Measurements from ENCODE around the gene JSRP1.

The JSRP1 gene

DNA sequence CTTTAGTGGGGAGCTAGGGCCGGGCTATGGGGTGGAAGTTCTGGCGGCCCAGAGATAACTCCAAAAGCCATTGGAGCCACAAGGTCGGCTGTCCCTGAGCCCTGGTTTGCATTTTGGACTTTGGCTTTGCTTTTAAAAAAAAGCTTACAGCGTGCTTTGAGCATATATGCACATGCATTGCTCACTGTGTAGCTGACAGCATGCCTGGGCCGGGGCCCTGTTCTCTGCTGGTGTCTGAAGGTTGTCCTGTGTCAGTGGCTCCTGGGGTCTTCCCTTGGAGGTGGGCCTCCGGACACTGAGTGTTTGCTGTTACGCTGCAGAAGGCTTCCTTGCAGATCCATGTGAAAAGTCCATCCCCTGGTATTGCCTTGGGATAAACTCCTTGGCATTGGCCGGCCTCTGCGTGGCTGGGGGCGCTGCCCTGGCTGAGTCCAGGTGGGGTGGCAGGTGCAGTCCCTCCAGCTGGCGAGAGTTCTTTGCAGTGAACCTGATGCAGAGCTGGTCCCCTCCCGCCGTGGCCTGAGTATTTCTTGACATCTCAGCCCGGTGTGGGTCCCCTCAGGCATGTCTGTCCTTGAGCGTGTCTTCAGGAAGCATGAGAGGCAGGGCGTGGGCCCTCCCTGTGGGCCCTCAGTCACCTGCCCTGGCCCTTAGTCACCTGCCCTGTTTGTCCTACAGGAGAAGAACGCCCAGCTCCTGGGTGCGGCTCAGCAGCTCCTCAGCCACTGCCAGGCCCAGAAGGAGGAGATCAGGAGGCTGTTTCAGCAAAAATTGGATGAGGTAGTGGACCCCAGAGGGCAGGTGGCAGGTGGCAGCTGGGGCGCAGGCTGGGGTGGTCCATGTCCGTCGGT lies 43.1 kb downstream of the JSRP1 start:
- TF ChIP-seq CTCF (conservative IDR thresholded peaks at IDR 0.05) (no peak), ZFX (IDR thresholded peaks at IDR 0.05) (no peak)
- no peak overlapping the region for H3K27ac ChIP-seq

DNA sequence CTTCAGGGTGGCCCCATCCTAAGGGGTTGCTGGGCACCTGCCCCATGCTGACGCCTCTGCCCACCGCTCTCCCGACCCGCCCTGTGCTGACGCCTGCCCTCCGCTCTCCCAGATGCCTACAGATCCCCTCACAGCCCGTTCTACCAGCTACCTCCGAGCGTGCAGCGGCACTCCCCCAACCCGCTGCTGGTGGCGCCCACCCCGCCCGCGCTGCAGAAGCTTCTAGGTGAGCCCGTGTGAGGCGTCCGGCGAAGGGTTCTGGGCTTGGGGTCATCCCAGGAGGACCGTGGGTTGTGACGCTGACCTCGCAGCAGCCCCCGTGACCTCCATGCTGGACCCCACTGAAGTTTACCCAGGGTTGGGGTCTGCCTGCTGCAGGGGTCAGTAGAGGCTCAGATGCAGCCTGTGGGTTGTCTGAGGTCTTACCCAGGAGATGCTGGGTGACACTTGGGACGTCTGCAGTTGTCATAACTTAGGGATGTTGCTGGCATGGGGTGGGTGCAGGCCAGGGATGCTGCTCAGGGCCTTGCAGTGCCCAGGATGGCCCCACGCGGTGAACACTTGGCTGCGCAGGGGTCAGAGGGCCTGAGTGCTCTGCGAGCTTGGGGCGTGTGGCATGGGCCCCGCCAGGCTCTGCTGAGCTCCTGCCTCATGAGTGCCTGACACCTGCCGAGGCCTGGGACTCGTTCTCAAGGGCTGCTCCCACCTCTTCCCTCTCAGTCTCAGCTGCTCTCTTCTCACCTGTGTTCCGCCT lies 45.1 kb downstream of the JSRP1 start:
- TF ChIP-seq CTCF (conservative IDR thresholded peaks at IDR 0.05) (no peak), ZFX (IDR thresholded peaks at IDR 0.05) (no peak)
- no peak overlapping the region for H3K27ac ChIP-seq

- no peak overlapping the region for H3K27ac ChIP-seq
- TF ChIP-seq ZFX (IDR thresholded peaks at IDR 0.05) = no peak
- TF ChIP-seq CTCF (conservative IDR thresholded peaks at IDR 0.05) = no peak
Observed at GRCh38 chr19:2210206-2210605, 46.0 kb downstream of the JSRP1 start.

DNA sequence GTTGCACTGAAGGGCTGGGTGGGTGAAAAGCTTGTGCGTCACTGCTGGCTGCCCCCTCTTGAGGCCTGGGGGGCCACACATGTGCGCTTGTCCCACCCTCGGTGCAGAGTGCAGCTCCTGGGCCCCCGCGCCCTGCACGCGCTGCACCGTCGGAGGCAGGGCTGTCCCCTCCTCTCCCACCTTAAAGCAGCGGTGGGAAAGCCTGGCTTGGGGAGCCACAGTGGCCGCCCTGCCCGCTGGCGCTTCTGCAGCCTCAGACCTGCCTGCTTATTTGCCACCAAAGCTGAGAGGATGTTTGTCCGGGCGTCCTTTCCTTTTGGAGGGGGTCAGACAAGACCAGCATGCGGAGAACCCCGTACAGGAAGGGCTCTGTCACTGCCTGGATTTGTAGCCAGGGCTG lies 46.8 kb downstream of the JSRP1 start:
- no peak overlapping the region for H3K27ac ChIP-seq
- TF ChIP-seq ZFX (IDR thresholded peaks at IDR 0.05) = no peak
- no peak for TF ChIP-seq CTCF (conservative IDR thresholded peaks at IDR 0.05)

DNA sequence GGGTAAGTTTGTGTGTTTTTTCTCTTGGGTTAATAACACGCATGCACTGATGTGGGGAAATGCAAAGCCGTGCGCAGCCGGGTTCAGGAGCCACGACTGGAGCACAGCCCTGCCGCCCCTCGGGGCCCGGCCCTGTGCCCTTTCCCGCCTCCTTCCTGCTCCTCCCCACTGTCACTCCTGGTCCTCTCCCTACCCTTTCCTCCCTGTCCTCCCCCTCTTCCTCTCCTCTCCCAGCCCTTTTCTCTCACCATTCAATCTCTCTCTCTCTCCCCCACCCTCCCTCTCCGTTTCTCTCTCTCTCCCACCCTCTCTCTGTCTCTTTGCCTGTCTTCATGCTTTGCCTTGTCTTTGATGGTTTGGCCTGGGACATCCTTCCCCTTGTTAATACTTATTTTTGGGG lies 47.2 kb downstream of the JSRP1 start:
- no peak overlapping the region for H3K27ac ChIP-seq
- TF ChIP-seq ZFX (IDR thresholded peaks at IDR 0.05) (no peak), CTCF (conservative IDR thresholded peaks at IDR 0.05) (no peak)

DNA sequence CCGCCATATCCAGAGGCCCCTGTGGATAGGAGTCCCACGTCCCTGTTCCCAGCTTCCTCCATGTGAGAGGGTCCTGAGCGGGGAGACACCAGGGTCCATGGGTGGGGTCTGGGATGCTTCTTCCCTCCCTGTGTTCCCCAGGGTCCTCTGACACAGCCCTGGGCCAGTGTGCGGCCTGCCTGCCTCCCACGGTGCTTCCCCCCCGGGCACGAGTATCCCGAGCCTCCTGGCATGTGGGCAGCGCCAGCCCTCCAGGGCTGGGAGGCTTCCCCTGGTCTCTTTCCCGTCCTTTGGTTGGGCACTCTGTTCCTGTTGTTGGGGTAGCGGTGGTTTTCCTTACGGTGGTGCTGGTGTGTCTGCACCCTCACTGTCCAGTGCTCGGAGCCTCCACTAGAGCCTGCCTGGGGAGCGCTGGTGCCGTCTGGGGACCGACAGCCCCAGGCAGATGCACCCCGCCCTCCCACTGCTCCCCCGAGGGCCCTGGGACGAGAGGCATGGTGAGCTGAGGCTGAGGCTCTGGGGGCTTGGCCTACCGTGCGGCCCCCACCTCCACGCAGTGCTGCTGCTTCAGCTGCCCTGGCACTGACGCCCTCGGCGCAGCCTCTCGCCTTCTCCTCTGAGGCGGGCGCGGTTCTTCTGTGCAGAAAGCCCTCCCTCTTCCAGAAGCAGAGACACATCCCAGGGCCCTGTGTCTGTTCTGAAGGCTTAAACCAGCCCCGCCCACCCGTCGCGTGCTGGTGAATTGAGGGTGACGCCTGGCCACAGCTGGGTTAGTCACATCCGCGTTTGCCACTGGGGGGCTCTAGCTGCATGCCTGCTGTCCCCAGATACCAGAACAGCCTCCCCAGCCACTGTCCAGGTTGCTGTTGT lies 48.0 kb downstream of the JSRP1 start:
- H3K27ac ChIP-seq = no peak overlapping the region
- TF ChIP-seq ZFX (IDR thresholded peaks at IDR 0.05) (no peak), CTCF (conservative IDR thresholded peaks at IDR 0.05) (no peak)
